WI38 (cell line): Measurements from ENCODE around the gene ALK.

Source experiments
- H3K4me3 ChIP-seq: 2 replicates; pipeline ENCODE4 v1.5.1; 2011; ENCODE audit warnings: low read depth, mild to moderate bottlenecking, control low read depth, low read length
- CTCF ChIP-seq: IDR thresholded peaks from 2 replicates; pipeline ENCODE4 v1.5.1; 2012; ENCODE audit warnings: low read depth, mild to moderate bottlenecking, control low read depth, low read length

The ALK gene

GRCh38 chr2:29209551-29209950 is 711.8 kb downstream of the ALK start:
- TF ChIP-seq CTCF: no peak
- H3K4me3 ChIP-seq: no peak overlapping the region

GRCh38 chr2:29207352-29208148 is 713.8 kb downstream of the ALK start:
- TF ChIP-seq CTCF: no peak
- no peak overlapping the region for H3K4me3 ChIP-seq

- TF ChIP-seq CTCF: no peak
- H3K4me3 ChIP-seq: no peak overlapping the region
Measured at GRCh38 chr2:29206941-29207340, 714.4 kb downstream of the ALK start.

GRCh38 chr2:29202819-29203495 is 718.4 kb downstream of the ALK start:
- no peak for TF ChIP-seq CTCF
- no peak overlapping the region for H3K4me3 ChIP-seq

- H3K4me3 ChIP-seq: no peak overlapping the region
- no peak for TF ChIP-seq CTCF
Measured at GRCh38 chr2:29201979-29202378, 719.4 kb downstream of the ALK start.

- TF ChIP-seq CTCF: peak; percentile 73
- H3K4me3 ChIP-seq: no peak overlapping the region
Measured at GRCh38 chr2:29196792-29197788, 724.3 kb downstream of the ALK start.
